KOPT-K1 (cell line): ENCODE data around the gene CCDC86.

Experiments used
- H3K27ac ChIP-seq: fragments of 200-600 bp; sonication (generic); 2 replicates; pipeline ENCODE4 v1.5.1; 2016; ENCODE audit warnings: antibody characterized with exemption, mild to moderate bottlenecking, low read depth, low read length; ENCODE audit not compliant: poor library complexity, severe bottlenecking
- H3K36me3 ChIP-seq: fragments of 200-600 bp; sonication (generic); 2 replicates; pipeline ENCODE4 v1.5.1; 2017; ENCODE audit warnings: antibody characterized with exemption, mild to moderate bottlenecking, low read length, moderate library complexity; ENCODE audit not compliant: insufficient read depth
- H3K9me3 ChIP-seq: fragments of 200-600 bp; sonication (generic); 2 replicates; pipeline ENCODE4 v1.5.1; 2017; ENCODE audit warnings: antibody characterized with exemption, low read length, mild to moderate bottlenecking; ENCODE audit not compliant: insufficient read depth, poor library complexity, severe bottlenecking

The CCDC86 gene

GRCh38 chr11:60841797-60842667, at the start of gene CCDC86:
TSS of gene CCDC86 (plus strand) at chr11:60842113. CDS start at chr11:60842125, 12 bp downstream.
- peaks cover 23% of the 10 kb centered on the region for H3K36me3 ChIP-seq

DNA sequence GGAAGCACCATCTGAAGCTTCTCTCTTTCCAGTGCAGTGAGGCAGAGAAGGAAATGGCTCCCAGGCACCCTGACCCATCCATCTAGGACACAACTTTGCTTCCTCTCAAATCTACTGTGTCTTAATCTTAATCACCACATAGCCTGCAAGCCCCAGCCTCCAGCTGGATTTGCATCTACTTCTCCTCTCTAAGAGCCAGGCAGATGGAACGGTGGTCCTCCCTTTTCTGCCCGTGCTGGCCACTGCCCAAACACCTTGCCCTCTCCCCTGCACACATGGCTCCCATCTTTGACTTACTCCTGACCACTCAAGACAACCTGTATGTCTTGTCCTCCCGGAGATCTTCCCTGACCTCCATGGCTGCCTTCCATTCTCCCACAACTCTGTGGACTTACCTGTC, 49.4 kb upstream of the CCDC86 start:
- Histone ChIP-seq H3K36me3 (no peaks in the 10 kb centered on the region), H3K27ac (no peak overlapping the region), H3K9me3 (peaks cover 9% of the 10 kb centered on the region)

More at GRCh38 chr11:60841797-60842667, at the start of gene CCDC86:
- H3K9me3 ChIP-seq, result no peaks in the 10 kb centered on the region
- peak within 1 kb of the TSS; percentile 77 for H3K27ac ChIP-seq

DNA sequence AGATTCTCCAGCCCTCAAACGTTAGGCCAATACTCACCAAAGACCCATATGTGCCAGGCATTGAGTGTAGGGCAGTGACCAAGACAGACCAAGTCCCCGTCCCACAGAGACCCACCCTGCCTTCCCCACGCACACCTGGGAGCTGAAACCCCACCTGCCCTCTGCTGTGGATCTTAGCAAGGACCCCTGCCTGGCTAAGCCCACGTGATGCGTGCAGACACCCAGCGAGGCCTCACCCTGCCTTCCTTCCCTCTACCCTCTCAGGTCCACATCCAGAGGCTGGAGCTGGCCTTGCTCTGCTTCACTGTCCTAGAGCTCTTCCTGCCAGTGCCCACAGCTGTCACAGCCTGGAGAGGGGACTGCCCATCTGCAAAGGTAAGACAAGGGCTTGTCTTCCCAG, 46.6 kb upstream of the CCDC86 start:
- peaks cover 9% of the 10 kb centered on the region for H3K9me3 ChIP-seq
- no peaks in the 10 kb centered on the region for H3K36me3 ChIP-seq
- H3K27ac ChIP-seq, result no peak overlapping the region

- H3K36me3 ChIP-seq, result no peaks in the 10 kb centered on the region
- H3K27ac ChIP-seq, result no peak overlapping the region
- H3K9me3 ChIP-seq, result no peaks in the 10 kb centered on the region
Observed at GRCh38 chr11:60797846-60798630, 43.9 kb upstream of the CCDC86 start.

- no peaks in the 10 kb centered on the region for H3K9me3 ChIP-seq
- H3K36me3 ChIP-seq, result no peaks in the 10 kb centered on the region
- H3K27ac ChIP-seq, result no peak overlapping the region
Observed at GRCh38 chr11:60798631-60799030, 43.3 kb upstream of the CCDC86 start.

DNA sequence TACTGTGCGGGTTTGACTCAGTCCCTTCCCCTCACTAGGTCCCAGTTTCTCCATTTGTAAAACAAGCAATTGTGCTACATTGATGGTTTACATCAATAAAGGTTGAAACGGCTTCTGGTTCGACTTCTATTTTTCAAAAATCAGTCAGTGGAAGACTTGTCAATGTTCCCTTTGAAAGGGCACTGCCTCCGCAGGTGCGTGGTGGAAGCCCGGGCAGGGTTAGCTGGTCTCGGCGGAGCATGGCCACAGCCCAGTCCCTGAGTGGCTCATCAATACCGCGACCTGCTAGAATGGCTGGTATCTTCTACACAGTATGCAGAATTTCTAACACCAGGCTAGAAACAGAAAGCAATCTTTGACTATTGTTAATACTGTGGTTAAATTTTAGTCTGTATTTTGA, 40.7 kb upstream of the CCDC86 start:
- no peaks in the 10 kb centered on the region for H3K9me3 ChIP-seq
- H3K27ac ChIP-seq, result no peak overlapping the region
- no peaks in the 10 kb centered on the region for H3K36me3 ChIP-seq

DNA sequence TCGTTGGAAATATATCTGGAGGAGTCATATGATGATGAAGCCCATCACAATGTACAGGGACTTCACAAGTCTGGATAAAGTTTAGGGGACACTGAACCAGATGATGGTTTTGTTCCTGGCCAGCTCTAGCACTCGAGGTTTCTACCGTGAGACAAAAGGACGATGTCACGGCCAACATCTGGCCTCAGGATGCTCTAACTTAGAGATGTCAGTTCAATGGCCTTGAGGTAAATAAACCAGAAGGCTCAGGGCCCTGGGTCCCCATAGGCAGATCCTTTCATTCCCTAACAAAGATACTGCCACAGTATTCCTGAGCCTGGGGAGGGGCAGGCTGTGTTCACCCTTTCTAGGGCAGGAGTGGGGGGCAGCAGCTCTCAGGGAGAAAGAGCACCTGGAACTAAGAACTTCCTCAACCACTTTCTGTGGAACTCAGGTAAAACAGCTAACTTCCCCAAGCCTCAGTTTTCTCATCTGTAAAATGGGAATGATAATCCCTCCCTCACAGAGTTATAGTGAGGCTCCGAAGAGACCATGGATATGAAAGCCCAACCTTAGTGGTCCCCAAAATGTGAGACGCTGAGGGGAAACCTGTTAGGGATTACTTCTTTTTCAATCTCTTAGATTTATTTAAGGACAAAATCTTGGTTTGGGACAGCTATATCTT, 38.5 kb upstream of the CCDC86 start:
- H3K27ac ChIP-seq, result no peak overlapping the region
- no peaks in the 10 kb centered on the region for H3K9me3 ChIP-seq
- H3K36me3 ChIP-seq, result no peaks in the 10 kb centered on the region

GRCh38 chr11:60809249-60809648, 32.7 kb upstream of the CCDC86 start:
- H3K27ac ChIP-seq, result no peak overlapping the region

GRCh38 chr11:60809691-60810090, 32.2 kb upstream of the CCDC86 start:
- H3K9me3 ChIP-seq, result no peaks in the 10 kb centered on the region
- H3K27ac ChIP-seq, result no peak overlapping the region
- no peaks in the 10 kb centered on the region for H3K36me3 ChIP-seq

More at GRCh38 chr11:60809249-60809648, 32.7 kb upstream of the CCDC86 start:
- Histone ChIP-seq H3K36me3 (no peaks in the 10 kb centered on the region), H3K9me3 (no peaks in the 10 kb centered on the region)

GRCh38 chr11:60810151-60810550, 31.8 kb upstream of the CCDC86 start:
- H3K27ac ChIP-seq, result no peak overlapping the region
- H3K9me3 ChIP-seq, result no peaks in the 10 kb centered on the region
- no peaks in the 10 kb centered on the region for H3K36me3 ChIP-seq

GRCh38 chr11:60810569-60810968, 31.3 kb upstream of the CCDC86 start:
- H3K9me3 ChIP-seq, result no peaks in the 10 kb centered on the region
- H3K36me3 ChIP-seq, result no peaks in the 10 kb centered on the region
- H3K27ac ChIP-seq, result no peak overlapping the region

- Histone ChIP-seq H3K36me3 (no peaks in the 10 kb centered on the region), H3K9me3 (peaks cover 14% of the 10 kb centered on the region), H3K27ac (no peak overlapping the region)
Observed at GRCh38 chr11:60813324-60813723, 28.6 kb upstream of the CCDC86 start.

DNA sequence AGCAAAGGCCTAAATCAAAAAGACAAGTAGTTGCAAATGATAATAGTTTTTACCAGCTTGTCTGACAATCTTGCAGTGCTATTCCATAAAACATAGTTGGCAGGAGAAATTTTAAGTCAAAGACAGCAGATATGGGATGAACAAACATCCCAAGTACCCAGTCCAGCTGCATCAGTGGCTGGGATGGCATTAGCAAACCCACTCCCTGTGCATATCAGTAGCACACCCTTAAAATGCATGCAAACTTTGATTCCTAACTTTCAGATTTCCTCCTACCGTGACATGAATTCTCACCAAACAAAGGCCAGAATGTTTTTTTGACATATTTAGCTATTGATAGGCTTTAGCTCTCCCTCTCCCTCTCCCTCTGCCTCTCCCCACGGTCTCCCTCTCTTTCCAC, 27.8 kb upstream of the CCDC86 start:
- Histone ChIP-seq H3K36me3 (no peaks in the 10 kb centered on the region), H3K9me3 (peaks cover 14% of the 10 kb centered on the region), H3K27ac (no peak overlapping the region)

GRCh38 chr11:60816590-60817157, 25.2 kb upstream of the CCDC86 start:
- H3K9me3 ChIP-seq, result peaks cover 14% of the 10 kb centered on the region
- no peaks in the 10 kb centered on the region for H3K36me3 ChIP-seq
- H3K27ac ChIP-seq, result no peak overlapping the region

- H3K36me3 ChIP-seq, result no peaks in the 10 kb centered on the region
- H3K27ac ChIP-seq, result no peak overlapping the region
- peaks cover 14% of the 10 kb centered on the region for H3K9me3 ChIP-seq
Observed at GRCh38 chr11:60818057-60818456, 23.9 kb upstream of the CCDC86 start.
